DOHH2 (cell line): ENCODE results near the gene OR10A2.

Experiments
- H3F3A ChIP-seq: fragments of 200-600 bp; sonication (generic), shearing (Covaris generic); 2 replicates; pipeline ENCODE4 v1.6.0; 2016; ENCODE audit warnings: antibody characterized with exemption, mild to moderate bottlenecking; ENCODE audit not compliant: control insufficient read depth, insufficient read depth
- H3K27ac ChIP-seq: fragments of 200-600 bp; sonication (generic); 2 replicates; pipeline ENCODE4 v1.5.1; 2014; ENCODE audit warnings: low read depth, mild to moderate bottlenecking, low read length, moderate library complexity
- H3K27me3 ChIP-seq: fragments of 200-600 bp; sonication (generic); 2 replicates; pipeline ENCODE4 v1.6.1; 2014; ENCODE audit warnings: mild to moderate bottlenecking, low read length, mixed read lengths; ENCODE audit not compliant: control insufficient read depth
- H3K36me3 ChIP-seq: fragments of 200-600 bp; sonication (generic); 2 replicates; pipeline ENCODE4 v1.6.1; 2014; ENCODE audit warnings: mild to moderate bottlenecking, low read length, moderate library complexity, mixed read lengths; ENCODE audit not compliant: control insufficient read depth
- H3K4me1 ChIP-seq: fragments of 200-600 bp; sonication (generic); 2 replicates; pipeline ENCODE4 v1.6.1; 2014; ENCODE audit warnings: mild to moderate bottlenecking, low read length, mixed read lengths; ENCODE audit not compliant: control insufficient read depth
- H3K4me2 ChIP-seq: fragments of 200-600 bp; sonication (generic); 2 replicates; pipeline ENCODE4 v1.6.0; 2014; ENCODE audit warnings: mild to moderate bottlenecking, low read length, moderate library complexity
- H3K4me3 ChIP-seq: fragments of 200-600 bp; sonication (generic); 2 replicates; pipeline ENCODE4 v1.5.1; 2014; ENCODE audit warnings: mild to moderate bottlenecking, low read length, mixed read lengths
- H3K79me2 ChIP-seq: fragments of 200-600 bp; sonication (generic); 2 replicates; pipeline ENCODE4 v1.6.1; 2014; ENCODE audit warnings: mild to moderate bottlenecking, low read length, mixed read lengths; ENCODE audit not compliant: control insufficient read depth
- H3K9me2 ChIP-seq: fragments of 200-600 bp; sonication (generic); replicated peaks from 2 replicates; pipeline ENCODE4 v1.6.1; 2014; ENCODE audit warnings: mild to moderate bottlenecking, low read length, mixed read lengths; ENCODE audit not compliant: control insufficient read depth
- H3K9me3 ChIP-seq: fragments of 200-600 bp; sonication (generic); 2 replicates; pipeline ENCODE4 v1.6.1; 2014; ENCODE audit warnings: antibody characterized with exemption, low read length, mixed read lengths; ENCODE audit not compliant: control insufficient read depth, insufficient read depth
- H4K20me1 ChIP-seq: fragments of 200-600 bp; sonication (generic); 2 replicates; pipeline ENCODE4 v1.6.0; 2014; ENCODE audit warnings: low read depth, mild to moderate bottlenecking, antibody characterized with exemption, low read length, moderate library complexity; ENCODE audit not compliant: control insufficient read depth, insufficient read depth
- EZH2phosphoT487 ChIP-seq: fragments of 200-600 bp; sonication (generic); IDR thresholded peaks from 2 replicates; pipeline ENCODE4 v1.6.1; 2017; ENCODE audit warnings: borderline replicate concordance, mild to moderate bottlenecking, antibody characterized with exemption, low read length, moderate library complexity, mixed read lengths
- TF ChIP-seq, protein P1 (sequence below): fragments of 200-600 bp; sonication (generic); IDR thresholded peaks from one replicate; pipeline ENCODE4 v1.5.1; 2014; ENCODE audit warnings: antibody characterized with exemption, mild to moderate bottlenecking, low read depth, low read length; ENCODE audit not compliant: poor library complexity, severe bottlenecking

The OR10A2 gene

DNA sequence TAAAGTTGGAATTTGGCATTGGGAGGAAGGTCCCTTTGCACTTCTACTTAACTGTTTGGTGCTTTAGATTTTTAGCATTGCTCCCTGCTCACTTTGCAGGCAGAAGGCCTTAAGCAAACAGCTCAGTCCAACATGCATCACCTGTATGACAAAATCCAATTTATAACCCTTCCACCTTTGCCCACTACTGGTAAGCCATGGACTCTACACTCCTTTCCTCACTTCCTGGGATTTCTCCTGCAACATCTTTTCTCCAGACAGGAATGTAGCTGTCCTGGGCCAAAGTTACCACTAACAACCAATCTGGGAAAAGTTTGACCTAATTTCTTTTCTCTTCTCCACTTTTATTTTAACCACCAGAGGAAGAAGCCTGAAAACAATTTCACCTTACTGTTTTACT, 31.2 kb downstream of the OR10A2 start:
- H3K9me3 ChIP-seq, result no peaks in the 10 kb centered on the region
- no peak overlapping the region for H3K27ac ChIP-seq
- no peak for TF ChIP-seq EZH2phosphoT487
- TF ChIP-seq, protein P1, sequence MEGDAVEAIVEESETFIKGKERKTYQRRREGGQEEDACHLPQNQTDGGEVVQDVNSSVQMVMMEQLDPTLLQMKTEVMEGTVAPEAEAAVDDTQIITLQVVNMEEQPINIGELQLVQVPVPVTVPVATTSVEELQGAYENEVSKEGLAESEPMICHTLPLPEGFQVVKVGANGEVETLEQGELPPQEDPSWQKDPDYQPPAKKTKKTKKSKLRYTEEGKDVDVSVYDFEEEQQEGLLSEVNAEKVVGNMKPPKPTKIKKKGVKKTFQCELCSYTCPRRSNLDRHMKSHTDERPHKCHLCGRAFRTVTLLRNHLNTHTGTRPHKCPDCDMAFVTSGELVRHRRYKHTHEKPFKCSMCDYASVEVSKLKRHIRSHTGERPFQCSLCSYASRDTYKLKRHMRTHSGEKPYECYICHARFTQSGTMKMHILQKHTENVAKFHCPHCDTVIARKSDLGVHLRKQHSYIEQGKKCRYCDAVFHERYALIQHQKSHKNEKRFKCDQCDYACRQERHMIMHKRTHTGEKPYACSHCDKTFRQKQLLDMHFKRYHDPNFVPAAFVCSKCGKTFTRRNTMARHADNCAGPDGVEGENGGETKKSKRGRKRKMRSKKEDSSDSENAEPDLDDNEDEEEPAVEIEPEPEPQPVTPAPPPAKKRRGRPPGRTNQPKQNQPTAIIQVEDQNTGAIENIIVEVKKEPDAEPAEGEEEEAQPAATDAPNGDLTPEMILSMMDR, result no peak
- no peaks in the 10 kb centered on the region for H3K79me2 ChIP-seq
- no peaks in the 10 kb centered on the region for H3K27me3 ChIP-seq
- H3K4me1 ChIP-seq, result peaks cover 3% of the 10 kb centered on the region; the same call in 1 of the 2 replicates
- no peaks in the 10 kb centered on the region for H4K20me1 ChIP-seq
- H3K4me2 ChIP-seq, result no peak overlapping the region
- no peaks in the 10 kb centered on the region for H3F3A ChIP-seq
- no peaks in the 10 kb centered on the region for H3K9me2 ChIP-seq
- H3K36me3 ChIP-seq, result no peaks in the 10 kb centered on the region
- no peak overlapping the region for H3K4me3 ChIP-seq

- Histone ChIP-seq H3K4me1 (peaks cover 3% of the 10 kb centered on the region; the same call in 1 of the 2 replicates), H3K9me3 (no peaks in the 10 kb centered on the region), H3K79me2 (no peaks in the 10 kb centered on the region), H3F3A (no peaks in the 10 kb centered on the region), H3K4me3 (no peak overlapping the region), H3K27me3 (no peaks in the 10 kb centered on the region), H3K27ac (no peak overlapping the region), H3K36me3 (no peaks in the 10 kb centered on the region), H3K9me2 (no peaks in the 10 kb centered on the region), H4K20me1 (no peaks in the 10 kb centered on the region), H3K4me2 (no peak overlapping the region)
- TF ChIP-seq EZH2phosphoT487, result no peak
- TF ChIP-seq, protein P1, result no peak
Measured at GRCh38 chr11:6895010-6895409, 32.2 kb downstream of the OR10A2 start.

DNA sequence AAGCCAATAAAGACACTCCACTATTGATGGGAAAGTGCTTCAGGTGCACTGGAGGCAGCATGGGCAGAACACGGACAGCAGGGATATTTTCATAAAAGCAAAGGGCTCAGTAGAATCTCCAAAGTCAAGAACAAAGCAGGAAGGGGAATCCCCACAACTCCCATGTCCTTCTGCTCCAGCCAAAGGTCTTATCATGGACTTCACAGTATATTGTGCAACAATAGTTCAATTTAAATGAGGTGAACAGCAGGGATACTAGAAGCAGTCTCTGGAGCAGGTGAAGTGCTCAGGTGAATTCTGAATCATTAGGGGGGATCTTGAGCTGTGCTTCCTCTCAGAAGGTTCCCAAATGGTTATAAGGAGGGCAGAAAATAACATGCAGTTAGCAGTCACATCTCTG, 36.1 kb downstream of the OR10A2 start:
- Histone ChIP-seq H3K4me1 (peaks cover 3% of the 10 kb centered on the region; the same call in 1 of the 2 replicates), H3K9me3 (no peaks in the 10 kb centered on the region), H3K27ac (no peak overlapping the region), H3K36me3 (no peaks in the 10 kb centered on the region), H3K9me2 (no peaks in the 10 kb centered on the region), H3K79me2 (no peaks in the 10 kb centered on the region), H4K20me1 (no peaks in the 10 kb centered on the region), H3K4me2 (no peak overlapping the region), H3F3A (no peaks in the 10 kb centered on the region), H3K4me3 (no peak overlapping the region), H3K27me3 (no peaks in the 10 kb centered on the region)
- TF ChIP-seq, protein P1, result no peak
- TF ChIP-seq EZH2phosphoT487, result no peak
